T-helper 2 cell (primary cell): Measurements from ENCODE around the gene MB21D2.
"Not testable (repeated sequence)": the region's sequence is repeated elsewhere in the genome, so short reads cannot be mapped to it uniquely, and the experiment has no call there.

Experiments used
- DNase-seq, 5 experiments: peaks; one replicate each; pipeline versions ENCODE4 v3.0.0 to v3.0.0-alpha.2; 2012 to 2022

The MB21D2 gene

GRCh38 chr3:192858849-192859585 lies 58.6 kb downstream of the MB21D2 start:
- no peak for DNase-seq

- no peak for DNase-seq
Observed at GRCh38 chr3:192857260-192857661, 60.4 kb downstream of the MB21D2 start.

GRCh38 chr3:192855434-192855833 lies 62.2 kb downstream of the MB21D2 start:
- peak in 1 of 5 experiments; percentile 40 for DNase-seq

GRCh38 chr3:192851821-192852372 lies 65.8 kb downstream of the MB21D2 start:
- no peak for DNase-seq

- peak in 2 of 5 experiments; percentile 45 to 83 for DNase-seq
Observed at GRCh38 chr3:192850451-192850981, 67.1 kb downstream of the MB21D2 start.

GRCh38 chr3:192849821-192850220 lies 67.8 kb downstream of the MB21D2 start:
- not testable (repeated sequence) for DNase-seq

- DNase-seq, result no peak
Observed at GRCh38 chr3:192848371-192849233, 69.1 kb downstream of the MB21D2 start.

- DNase-seq, result no peak
Observed at GRCh38 chr3:192847941-192848340, 69.7 kb downstream of the MB21D2 start.

GRCh38 chr3:192845526-192845855 lies 72.2 kb downstream of the MB21D2 start:
- DNase-seq, result no peak

- DNase-seq, result no peak
Observed at GRCh38 chr3:192844836-192845525, 72.7 kb downstream of the MB21D2 start.

GRCh38 chr3:192844486-192844765 lies 73.2 kb downstream of the MB21D2 start:
- DNase-seq, result no peak

- DNase-seq, result no peak
Observed at GRCh38 chr3:192843723-192844485, 73.8 kb downstream of the MB21D2 start.

GRCh38 chr3:192843119-192843518 lies 74.5 kb downstream of the MB21D2 start:
- no peak for DNase-seq

GRCh38 chr3:192842711-192843110 lies 74.9 kb downstream of the MB21D2 start:
- no peak for DNase-seq

GRCh38 chr3:192842138-192842537 lies 75.5 kb downstream of the MB21D2 start:
- DNase-seq, result no peak

GRCh38 chr3:192841428-192841827 lies 76.2 kb downstream of the MB21D2 start:
- DNase-seq, result no peak

- no peak for DNase-seq
Observed at GRCh38 chr3:192840143-192840836, 77.4 kb downstream of the MB21D2 start.

GRCh38 chr3:192835818-192836815 lies 81.5 kb downstream of the MB21D2 start:
- no peak for DNase-seq

- DNase-seq, result no peak
Observed at GRCh38 chr3:192834428-192834827, 83.2 kb downstream of the MB21D2 start.

- no peak for DNase-seq
Observed at GRCh38 chr3:192833177-192833890, 84.3 kb downstream of the MB21D2 start.
